Body of pancreas (tissue), 4 donors: ENCODE measurements around the gene WNK2. TPM values are rescaled to one million over a fixed set of nuclear protein-coding genes. Genes with fewer than 3 reads are reported as not detected.
A peak's percentile ranks its signal among the peaks of the same experiment; 100 is the strongest.
"Not testable (repeated sequence)": the region's sequence is repeated elsewhere in the genome, so short reads cannot be mapped to it uniquely, and the experiment has no call there.

Source experiments
- ATAC-seq: fragments of 150-250 bp; one replicate; pipeline ENCODE4 v1.9.1; 2016
- DNase-seq, 4 donors: peaks; one replicate each; pipeline ENCODE4 v3.0.0-alpha.2; 2019
- H3K27ac ChIP-seq, 4 donors: fragments of 200-600 bp; sonication (generic); 1 replicate in 3 of 4; 2 replicates in 1 of 4; pipeline versions ENCODE4 v1.5.1 to v1.6.1; 2016 to 2019; ENCODE audit warnings: mild to moderate bottlenecking in 1 of 4, mixed read lengths in 1 of 4, moderate library complexity in 1 of 4
- H3K27me3 ChIP-seq, 2 donors: fragments of 200-600 bp; sonication (generic); one replicate each; pipeline ENCODE4 v1.6.0; 2016; ENCODE audit warnings: mild to moderate bottlenecking in 1 of 2
- H3K36me3 ChIP-seq, 2 donors: fragments of 200-600 bp; sonication (generic); replicated peaks in 1 of 2; 2 replicates each; pipeline ENCODE4 v1.5.1; 2016; ENCODE audit warnings: low read depth in 2 of 2; ENCODE audit not compliant: insufficient read depth in 1 of 2
- H3K4me1 ChIP-seq: fragments of 200-600 bp; sonication (generic); one replicate; pipeline ENCODE4 v1.6.0; 2016
- H3K4me3 ChIP-seq, 2 donors: fragments of 200-600 bp; sonication (generic); 1 replicate in 1 of 2; 2 replicates in 1 of 2; pipeline ENCODE4 v1.5.1; 2016 to 2019
- H3K9me3 ChIP-seq, 3 donors: fragments of 200-600 bp; sonication (generic); 1 replicate in 2 of 3; 2 replicates in 1 of 3; pipeline ENCODE4 v1.5.1; 2016
- CTCF ChIP-seq, 7 experiments: fragments of 450-650 bp in 4 of 7; fragments of 200-600 bp in 3 of 7; sonication (generic) in 3 of 7; IDR thresholded peaks; one replicate each; pipeline ENCODE4 v1.5.1; 2016 to 2019; ENCODE audit warnings: antibody characterized with exemption in 7 of 7
- POLR2A ChIP-seq, 3 donors: fragments of 450-650 bp; IDR thresholded peaks; one replicate each; pipeline ENCODE4 v1.6.1; 2016; ENCODE audit warnings: antibody characterized with exemption in 3 of 3, mild to moderate bottlenecking in 2 of 3
- WGBS, 2 donors: methylation state at CpG; one replicate each; pipeline ENCODE4 v1.1.5; 2017; 5-methylcytosine and 5-hydroxymethylcytosine counted together
- intact Hi-C: fragments of 100-400 bp; cut with DNase I; formaldehyde crosslinking; loops from one replicate; pipeline ENCODE4 v1.15.1; 2023
- total RNA-seq, 2 donors: library from RNA; depleted of rRNA; stranded (reverse); fragments of >200 nt; gene quantifications; one replicate each; pipeline ENCODE4 v1.1.0, GENCODE V29; 2016

Gene WNK2
- total RNA-seq, 2 donors from 2014 or later = 85.4 to 173 TPM

- no peak overlapping the region for H3K4me3 ChIP-seq
- intact Hi-C loops = no loop called here
- TF ChIP-seq CTCF (IDR thresholded peaks at IDR 0.05) = no peak
- no peak for TF ChIP-seq POLR2A (IDR thresholded peaks at IDR 0.05)
These were observed 63.3 kb downstream of the WNK2 start for GRCh38 chr9:93247099-93247865.

GRCh38 chr9:93247892-93248291 is 64.0 kb downstream of the WNK2 start:
- peak overlapping the region in 1 of 4 donors; percentile 54 for H3K27ac ChIP-seq
- H3K4me1 ChIP-seq = peaks cover 19% of the 10 kb centered on the region
- ATAC-seq = no peak
- intact Hi-C loops = no loop called here
- peaks cover 0 to 2% of the 10 kb centered on the region in 2 donors for H3K36me3 ChIP-seq
- H3K27me3 ChIP-seq = no peaks in the 10 kb centered on the region
- 78 to 92% methylated on average over 9 of the region's 9 CpGs for WGBS, 2 donors
- DNase-seq = no peak
- TF ChIP-seq POLR2A (IDR thresholded peaks at IDR 0.05) (no peak), CTCF (IDR thresholded peaks at IDR 0.05) (no peak)
- no peak overlapping the region for H3K4me3 ChIP-seq
- no peaks in the 10 kb centered on the region for H3K9me3 ChIP-seq

More at GRCh38 chr9:93247099-93247865, 63.3 kb downstream of the WNK2 start:
- Histone ChIP-seq H3K27me3 (no peaks in the 10 kb centered on the region), H3K9me3 (no peaks in the 10 kb centered on the region), H3K4me1 (peaks cover 19% of the 10 kb centered on the region), H3K36me3 (peaks cover 0 to 2% of the 10 kb centered on the region in 2 donors), H3K27ac (peak overlapping the region in 1 of 4 donors; percentile 54)
- WGBS, 2 donors = 92 to 93% methylated on average over 14 to 36 of the region's 36 CpGs
- ATAC-seq (no peak), DNase-seq (no peak)

GRCh38 chr9:93248386-93249040 is 64.6 kb downstream of the WNK2 start:
- H3K4me3 ChIP-seq = no peak overlapping the region
- no peak for ATAC-seq
- peak overlapping the region in 1 of 4 donors; percentile 54 for H3K27ac ChIP-seq
- H3K4me1 ChIP-seq = peaks cover 19% of the 10 kb centered on the region
- peak in 1 of 4 donors; percentile 39 for DNase-seq
- H3K36me3 ChIP-seq = peaks cover 0 to 2% of the 10 kb centered on the region in 2 donors
- intact Hi-C loops = no loop called here
- no peaks in the 10 kb centered on the region for H3K9me3 ChIP-seq
- H3K27me3 ChIP-seq = no peaks in the 10 kb centered on the region
- WGBS, 2 donors = 82 to 83% methylated on average over 3 of the region's 3 CpGs
- TF ChIP-seq POLR2A (IDR thresholded peaks at IDR 0.05) (no peak), CTCF (IDR thresholded peaks at IDR 0.05) (no peak)

- H3K27ac ChIP-seq = no peak overlapping the region
- intact Hi-C loops = no loop called here
- peaks cover 6% of the 10 kb centered on the region for H3K4me1 ChIP-seq
- ATAC-seq (no peak), DNase-seq (no peak)
- H3K9me3 ChIP-seq = no peaks in the 10 kb centered on the region
- 91 to 94% methylated on average over 4 of the region's 4 CpGs for WGBS, 2 donors
- peaks cover 0 to 2% of the 10 kb centered on the region in 2 donors for H3K36me3 ChIP-seq
- TF ChIP-seq POLR2A (IDR thresholded peaks at IDR 0.05) (no peak), CTCF (IDR thresholded peaks at IDR 0.05) (no peak)
- no peaks in the 10 kb centered on the region for H3K27me3 ChIP-seq
- no peak overlapping the region for H3K4me3 ChIP-seq
These were observed 66.2 kb downstream of the WNK2 start for GRCh38 chr9:93250185-93250584.

- intact Hi-C loops, ATAC-seq, H3K4me1 ChIP-seq, DNase-seq, H3K27me3 ChIP-seq, H3K4me3 ChIP-seq, H3K9me3 ChIP-seq, H3K36me3 ChIP-seq: not testable (repeated sequence)
- 92 to 93% methylated on average over 8 of the region's 8 CpGs for WGBS, 2 donors
- peak overlapping the region in 1 of 4 donors; percentile 9 for H3K27ac ChIP-seq
These were observed 67.4 kb downstream of the WNK2 start for GRCh38 chr9:93251309-93251708.
